HepG2 (cell line): ENCODE measurements around the gene WNT5B. TPM values are rescaled to one million over a fixed set of nuclear protein-coding genes. Genes with fewer than 3 reads are reported as not detected.

Experiments used
- FOXK1 ChIP-seq: sonication (generic); formaldehyde crosslinking; IDR thresholded peaks from 2 replicates; pipeline ENCODE4 v1.4.0; 2020; ENCODE audit warnings: low read depth, missing genetic modification reagents, borderline replicate concordance
- FOXO4 ChIP-seq: sonication (generic); formaldehyde crosslinking; conservative IDR thresholded peaks from 2 replicates; pipeline ENCODE4 v1.8.1; 2023; ENCODE audit warnings: missing genetic modification reagents
- MED13 ChIP-seq: sonication (generic); formaldehyde crosslinking; IDR thresholded peaks from 2 replicates; pipeline ENCODE4 v1.5.0; 2020; ENCODE audit warnings: missing genetic modification reagents
- MEIS1 ChIP-seq: sonication (generic); formaldehyde crosslinking; IDR thresholded peaks from 2 replicates; pipeline ENCODE4 v1.9.0; 2021; ENCODE audit warnings: mild to moderate bottlenecking, missing genetic modification reagents, moderate library complexity, borderline replicate concordance
- MTF2 ChIP-seq: sonication (generic); formaldehyde crosslinking; IDR thresholded peaks from 2 replicates; pipeline ENCODE4 v1.5.0; 2020; ENCODE audit warnings: missing genetic modification reagents, borderline replicate concordance
- SAFB2 ChIP-seq: sonication (generic); formaldehyde crosslinking; IDR thresholded peaks from 2 replicates; pipeline ENCODE4 v1.5.1; 2020; ENCODE audit warnings: missing genetic modification reagents, low read depth, mild to moderate bottlenecking, borderline replicate concordance
- SNAPC2 ChIP-seq: sonication (generic); formaldehyde crosslinking; IDR thresholded peaks from 2 replicates; pipeline ENCODE4 v1.8.1; 2022; ENCODE audit warnings: mild to moderate bottlenecking, missing genetic modification reagents
- TCF12 ChIP-seq, 2 experiments: fragments of 450-650 bp in 1 of 2; sonication (generic) in 1 of 2; formaldehyde crosslinking in 1 of 2; IDR thresholded peaks; 2 replicates each; pipeline versions ENCODE4 v1.6.1 to v1.8.0; 2017 to 2022; ENCODE audit warnings: antibody characterized with exemption in 1 of 2, mild to moderate bottlenecking in 1 of 2, missing genetic modification reagents in 1 of 2, moderate library complexity in 1 of 2
- TRAFD1 ChIP-seq: sonication (generic); formaldehyde crosslinking; IDR thresholded peaks from 2 replicates; pipeline ENCODE4 v1.5.1; 2020; ENCODE audit warnings: missing genetic modification reagents, mild to moderate bottlenecking, borderline replicate concordance
- ZFYVE20 ChIP-seq: sonication (generic); formaldehyde crosslinking; IDR thresholded peaks from 2 replicates; pipeline ENCODE4 v1.8.0; 2023; ENCODE audit warnings: low read depth, mild to moderate bottlenecking, moderate library complexity, missing genetic modification reagents, borderline replicate concordance
- ZNF362 ChIP-seq: sonication (generic); formaldehyde crosslinking; IDR thresholded peaks from 2 replicates; pipeline ENCODE4 v1.4.0; 2020; ENCODE audit warnings: missing genetic modification reagents, mild to moderate bottlenecking, borderline replicate concordance
- ZNF383 ChIP-seq: sonication (generic); formaldehyde crosslinking; IDR thresholded peaks from 2 replicates; pipeline ENCODE4 v1.4.0; 2020; ENCODE audit warnings: missing genetic modification reagents, mild to moderate bottlenecking, borderline replicate concordance
- ZNF543 ChIP-seq: sonication (generic); formaldehyde crosslinking; IDR thresholded peaks from 2 replicates; pipeline ENCODE4 v1.4.0; 2020; ENCODE audit warnings: mild to moderate bottlenecking, missing genetic modification reagents
- ZNF550 ChIP-seq: sonication (generic); formaldehyde crosslinking; IDR thresholded peaks from 2 replicates; pipeline ENCODE4 v1.4.0; 2020; ENCODE audit warnings: mild to moderate bottlenecking, missing genetic modification reagents, borderline replicate concordance
- ZNF572 ChIP-seq: sonication (generic); formaldehyde crosslinking; IDR thresholded peaks from 2 replicates; pipeline ENCODE4 v1.5.1; 2020; ENCODE audit warnings: mild to moderate bottlenecking, missing genetic modification reagents
- ZNF614 ChIP-seq: IDR thresholded peaks from 2 replicates; pipeline ENCODE4 v1.6.1; 2018; ENCODE audit warnings: missing biosample characterization, missing genetic modification reagents, inconsistent platforms, borderline replicate concordance
- polyA plus RNA-seq, 8 experiments: library from polyadenylated mRNA; depleted of rRNA in 3 of 8; stranded (reverse) in 7 of 8; unstranded in 1 of 8; fragments of >200 nt; fragmentation: Illumina TruSeq in 4 of 8; extraction: Trizol in 4 of 8; gene quantifications; 2 replicates each; pipeline versions ENCODE4 v1.2.1 to v1.2.3, GENCODE V29; 2011 to 2016; ENCODE audit warnings: low read depth in 4 of 8, missing spikeins in 1 of 8, mixed read lengths in 1 of 8; ENCODE audit not compliant: insufficient read depth in 1 of 8
- total RNA-seq, 5 experiments: library from RNA; depleted of rRNA; stranded (reverse); fragments of >200 nt; fragmentation: Illumina TruSeq; extraction: Trizol; gene quantifications; 2 replicates each; pipeline ENCODE4 v1.2.3, GENCODE V29; 2016; ENCODE audit warnings: low read depth in 1 of 5
- TF ChIP-seq, protein P1 (sequence below): sonication (generic); formaldehyde crosslinking; IDR thresholded peaks from 2 replicates; pipeline ENCODE4 v1.5.1; 2020; ENCODE audit warnings: mild to moderate bottlenecking, missing genetic modification reagents, moderate library complexity
- TF ChIP-seq, protein P2 (sequence below): IDR thresholded peaks from 2 replicates; pipeline ENCODE4 v1.6.1; 2018; ENCODE audit warnings: missing genetic modification reagents
- TF ChIP-seq, protein P3 (sequence below): fragments of 450-650 bp; IDR thresholded peaks from 2 replicates; pipeline ENCODE4 v1.6.1; 2017

The WNT5B gene
- total and polyA plus RNA-seq, 2 of the 13 experiments (the other 11 are each of a cell fraction or from before 2014, with no cell fraction given): 0.04 TPM; not detected in 1

- no peak for TF ChIP-seq TRAFD1 (CRISPR knock-in tag)
- no peak for TF ChIP-seq ZNF383 (CRISPR knock-in tag)
- TF ChIP-seq TCF12 (IDR thresholded peaks at IDR 0.05): no peak
- no peak for TF ChIP-seq TCF12 (CRISPR knock-in tag; IDR thresholded peaks at IDR 0.05)
- TF ChIP-seq FOXK1 (CRISPR knock-in tag): peak; percentile 64; the same call in 1 of the 2 replicates
- TF ChIP-seq SAFB2 (CRISPR knock-in tag): no peak
- no peak for TF ChIP-seq MEIS1
- TF ChIP-seq FOXO4 (CRISPR knock-in tag): no peak
- TF ChIP-seq ZNF362: peak; percentile 47; the same call in 1 of the 2 replicates
- TF ChIP-seq SNAPC2 (CRISPR knock-in tag): no peak; the same call in 1 of the 2 replicates
- TF ChIP-seq, protein P1, sequence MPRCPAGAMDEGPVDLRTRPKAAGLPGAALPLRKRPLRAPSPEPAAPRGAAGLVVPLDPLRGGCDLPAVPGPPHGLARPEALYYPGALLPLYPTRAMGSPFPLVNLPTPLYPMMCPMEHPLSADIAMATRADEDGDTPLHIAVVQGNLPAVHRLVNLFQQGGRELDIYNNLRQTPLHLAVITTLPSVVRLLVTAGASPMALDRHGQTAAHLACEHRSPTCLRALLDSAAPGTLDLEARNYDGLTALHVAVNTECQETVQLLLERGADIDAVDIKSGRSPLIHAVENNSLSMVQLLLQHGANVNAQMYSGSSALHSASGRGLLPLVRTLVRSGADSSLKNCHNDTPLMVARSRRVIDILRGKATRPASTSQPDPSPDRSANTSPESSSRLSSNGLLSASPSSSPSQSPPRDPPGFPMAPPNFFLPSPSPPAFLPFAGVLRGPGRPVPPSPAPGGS: no peak
- no peak for TF ChIP-seq ZNF572
- TF ChIP-seq ZNF543 (CRISPR knock-in tag): no peak
- no peak for TF ChIP-seq MED13
- TF ChIP-seq ZNF614 (CRISPR knock-in tag): no peak
- TF ChIP-seq, protein P2, sequence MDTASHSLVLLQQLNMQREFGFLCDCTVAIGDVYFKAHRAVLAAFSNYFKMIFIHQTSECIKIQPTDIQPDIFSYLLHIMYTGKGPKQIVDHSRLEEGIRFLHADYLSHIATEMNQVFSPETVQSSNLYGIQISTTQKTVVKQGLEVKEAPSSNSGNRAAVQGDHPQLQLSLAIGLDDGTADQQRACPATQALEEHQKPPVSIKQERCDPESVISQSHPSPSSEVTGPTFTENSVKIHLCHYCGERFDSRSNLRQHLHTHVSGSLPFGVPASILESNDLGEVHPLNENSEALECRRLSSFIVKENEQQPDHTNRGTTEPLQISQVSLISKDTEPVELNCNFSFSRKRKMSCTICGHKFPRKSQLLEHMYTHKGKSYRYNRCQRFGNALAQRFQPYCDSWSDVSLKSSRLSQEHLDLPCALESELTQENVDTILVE (CRISPR knock-in tag): peak; percentile 75
- no peak for TF ChIP-seq ZFYVE20
- TF ChIP-seq, protein P3, sequence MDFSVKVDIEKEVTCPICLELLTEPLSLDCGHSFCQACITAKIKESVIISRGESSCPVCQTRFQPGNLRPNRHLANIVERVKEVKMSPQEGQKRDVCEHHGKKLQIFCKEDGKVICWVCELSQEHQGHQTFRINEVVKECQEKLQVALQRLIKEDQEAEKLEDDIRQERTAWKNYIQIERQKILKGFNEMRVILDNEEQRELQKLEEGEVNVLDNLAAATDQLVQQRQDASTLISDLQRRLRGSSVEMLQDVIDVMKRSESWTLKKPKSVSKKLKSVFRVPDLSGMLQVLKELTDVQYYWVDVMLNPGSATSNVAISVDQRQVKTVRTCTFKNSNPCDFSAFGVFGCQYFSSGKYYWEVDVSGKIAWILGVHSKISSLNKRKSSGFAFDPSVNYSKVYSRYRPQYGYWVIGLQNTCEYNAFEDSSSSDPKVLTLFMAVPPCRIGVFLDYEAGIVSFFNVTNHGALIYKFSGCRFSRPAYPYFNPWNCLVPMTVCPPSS: no peak
- no peak for TF ChIP-seq ZNF550 (CRISPR knock-in tag)
- no peak for TF ChIP-seq MTF2 (CRISPR knock-in tag)
Observed at GRCh38 chr12:1660304-1661187, 31.5 kb downstream of the WNT5B start (continued).
